Measurements from ENCODE around the gene AEN.

AEN gene

DNA sequence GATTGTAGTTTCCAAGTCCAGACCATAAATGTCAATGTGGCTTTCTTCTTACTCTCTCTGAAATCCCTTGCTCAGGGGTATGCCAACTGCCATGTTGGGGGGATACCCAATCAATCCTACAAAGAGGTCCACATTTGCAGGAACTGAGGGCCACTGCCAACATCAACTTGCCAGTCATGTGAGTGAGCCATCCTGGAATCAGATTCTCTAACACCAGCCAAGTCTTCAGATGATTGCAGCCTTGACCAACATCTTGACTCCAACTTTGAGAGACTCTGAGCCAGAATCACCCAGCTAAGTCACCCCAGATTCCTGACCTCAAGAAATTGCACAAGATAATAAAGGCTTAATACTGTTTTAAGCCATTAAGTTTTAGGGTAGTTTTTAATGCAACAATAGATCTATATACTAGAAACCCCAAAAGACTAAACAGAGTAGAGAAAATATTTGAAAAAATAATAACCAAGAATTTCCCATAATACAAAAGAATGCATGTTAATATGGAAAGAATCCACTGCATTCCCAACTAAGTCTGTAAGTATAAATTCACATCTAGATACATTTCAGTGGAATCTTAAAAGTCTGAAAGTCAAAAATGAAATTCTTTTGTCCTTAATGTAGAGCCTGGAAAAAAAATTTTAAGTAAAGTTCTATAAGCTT, 40.0 kb downstream of the AEN start:
- no peak for DNase-seq

- DNase-seq = no peak
Observed at GRCh38 chr15:88661761-88662556, 40.8 kb downstream of the AEN start.

DNA sequence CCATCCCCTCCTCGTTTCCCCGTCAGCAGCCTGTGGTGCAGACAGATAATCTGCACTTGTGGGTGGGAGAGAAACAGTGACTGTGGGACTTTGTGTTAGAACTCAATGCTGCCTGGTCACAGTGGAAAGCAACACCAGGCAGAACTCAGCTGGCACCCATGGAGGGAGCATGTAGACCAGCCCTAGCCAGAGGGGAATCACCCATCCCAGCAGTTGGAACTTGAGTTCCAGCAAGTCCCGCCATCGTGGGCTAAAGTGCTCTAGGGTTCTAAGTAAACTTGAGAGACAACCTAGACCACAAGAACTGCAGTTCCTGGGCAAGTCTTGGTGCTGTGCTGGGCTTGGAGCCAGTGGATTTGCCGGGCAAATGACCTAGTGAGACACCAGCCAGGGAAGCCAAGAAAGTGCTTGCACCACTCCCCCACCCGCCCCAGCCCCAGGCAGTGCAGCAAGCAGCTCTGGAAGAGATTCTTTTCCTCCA, 42.0 kb downstream of the AEN start:
- DNase-seq = no peak

- peak in 17 of 58 donors; percentile 10 to 59 (median 35) for DNase-seq
Observed at GRCh38 chr15:88664151-88664778, 43.1 kb downstream of the AEN start.

DNA sequence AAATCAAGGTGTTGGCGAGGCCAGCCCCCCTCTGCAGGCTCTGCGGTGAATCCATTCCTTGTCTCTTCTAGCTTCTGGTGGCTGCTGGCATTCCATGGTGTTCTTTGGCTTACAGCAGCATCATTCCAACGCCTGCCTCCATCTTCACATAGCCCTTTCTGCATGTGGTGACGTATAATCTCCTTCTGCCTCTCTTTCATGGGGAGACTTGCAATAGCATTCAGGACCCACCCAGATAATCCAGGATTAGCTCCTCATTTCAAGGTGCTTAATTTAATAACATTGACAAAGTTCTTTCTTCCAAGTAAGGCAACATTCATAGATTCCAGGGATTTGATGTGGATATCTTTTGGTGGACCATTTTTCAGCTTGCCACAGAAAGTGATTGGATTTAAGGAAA, 53.5 kb downstream of the AEN start:
- no peak for DNase-seq

DNA sequence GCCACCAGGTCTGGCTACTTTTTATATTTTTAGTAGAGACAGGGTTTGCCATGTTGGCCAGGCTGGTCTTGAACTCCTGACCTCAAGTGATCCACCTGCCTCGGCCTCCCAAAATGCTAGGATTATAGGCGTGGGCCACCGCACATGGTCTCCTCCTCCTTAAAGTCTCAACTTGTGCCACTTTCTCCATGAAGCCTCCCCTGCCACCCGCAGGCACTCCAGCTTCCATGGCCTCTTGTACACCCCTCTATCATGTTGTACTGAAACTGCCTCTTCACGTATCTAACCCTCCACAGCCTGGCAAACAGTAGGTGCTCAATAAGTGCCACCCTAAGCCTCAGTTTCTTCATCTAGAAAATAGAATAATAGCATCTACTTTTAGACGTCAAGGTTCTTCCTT, 57.6 kb downstream of the AEN start:
- DNase-seq = no peak

DNA sequence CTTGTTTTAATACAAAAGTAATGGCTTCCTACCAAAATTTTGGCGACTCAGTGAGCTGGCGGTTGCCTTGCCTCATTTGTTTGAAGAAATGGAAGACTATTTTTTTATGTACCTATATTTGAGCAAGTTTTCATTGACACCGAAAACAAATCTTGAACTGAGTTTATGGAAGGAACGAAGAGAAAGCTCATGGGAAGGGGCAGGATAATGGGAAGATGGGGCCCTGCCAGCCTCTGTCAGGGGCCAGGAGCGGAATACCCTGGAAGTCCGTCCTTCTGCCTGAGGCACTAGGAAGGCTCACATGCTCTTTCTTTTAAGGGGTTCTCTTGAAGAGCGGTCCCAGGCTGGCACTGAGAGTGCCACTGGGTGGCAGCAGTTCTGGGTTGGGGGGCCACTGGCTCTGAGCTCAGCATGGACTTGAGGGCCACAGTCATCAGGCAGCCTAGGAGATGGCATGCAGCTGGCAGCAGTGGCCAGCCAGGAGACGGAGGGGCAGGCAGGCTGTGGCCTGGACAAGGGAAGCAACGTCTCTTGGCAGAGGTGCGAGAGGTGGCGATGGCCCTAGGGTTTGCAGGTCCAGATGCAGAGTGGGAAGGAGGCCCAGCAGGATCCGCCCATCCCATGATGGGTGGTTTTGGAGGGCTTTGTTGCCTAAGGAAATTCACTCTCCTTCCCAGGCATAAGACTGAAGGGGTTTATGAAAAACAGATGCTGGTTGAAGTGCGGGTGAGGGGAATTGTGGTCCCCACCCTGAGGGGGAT, 59.3 kb downstream of the AEN start:
- peak in 5 of 58 donors; percentile 14 to 39 (median 21) for DNase-seq

DNA sequence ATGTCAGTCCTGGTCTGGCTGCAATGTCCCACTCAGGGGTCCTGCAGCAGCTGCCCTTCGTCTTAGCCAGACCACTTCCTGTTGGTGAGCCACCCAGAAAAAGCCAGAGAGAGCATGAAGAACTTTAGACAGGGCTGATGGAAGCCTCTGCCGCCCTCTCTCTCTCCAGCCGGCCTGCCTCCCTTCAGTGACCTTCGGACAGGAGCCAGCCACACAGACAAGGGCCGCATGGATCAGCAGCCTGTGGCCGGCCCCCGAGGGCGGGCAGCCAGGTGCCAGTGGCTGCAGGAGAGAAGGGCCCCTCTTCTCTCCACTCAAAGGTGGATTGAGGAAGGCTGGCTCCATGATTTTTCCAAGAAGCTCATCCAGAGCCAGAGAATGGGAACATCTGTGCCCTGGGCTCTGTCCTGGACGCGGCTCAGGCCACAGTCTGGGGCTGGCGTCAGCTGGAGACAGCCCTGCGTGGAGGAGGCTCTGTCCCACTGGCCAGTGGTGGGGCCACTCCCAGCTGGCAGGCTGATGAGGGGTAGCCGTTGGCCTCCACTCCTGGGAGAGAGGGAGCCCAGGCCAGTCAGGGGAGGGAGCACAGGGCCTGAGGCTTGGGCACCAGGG, 60.6 kb downstream of the AEN start:
- peak in 35 of 58 donors; percentile 12 to 84 (median 55) for DNase-seq
